ENCODE data around the gene USP44.
"Not testable (repeated sequence)": the region's sequence is repeated elsewhere in the genome, so short reads cannot be mapped to it uniquely, and the experiment has no call there.

The USP44 gene

GRCh38 chr12:95573951-95574576 is 22.8 kb upstream of the USP44 start:
- no peaks in the 10 kb centered on the region for H3K27me3 ChIP-seq (ENCODE audit: control insufficient read depth, insufficient read depth, low read length)
- H3K4me3 ChIP-seq (ENCODE audit: low read depth, low read length) = peak overlapping the region; percentile 52
- H3K4me1 ChIP-seq (ENCODE audit: control insufficient read depth, insufficient read depth, low read length) = peaks cover 33% of the 10 kb centered on the region
- H3K9ac ChIP-seq (ENCODE audit: low read depth, low read length) = peak overlapping the region; percentile 76
- no peaks in the 10 kb centered on the region for H3K36me3 ChIP-seq (ENCODE audit: control insufficient read depth, insufficient read depth, low read length)
- H3K27ac ChIP-seq (ENCODE audit: low read depth, low read length) = peak overlapping the region; percentile 97
- no peaks in the 10 kb centered on the region for H3K9me3 ChIP-seq (ENCODE audit: control insufficient read depth, insufficient read depth, low read length)

GRCh38 chr12:95571369-95571768 is 20.1 kb upstream of the USP44 start:
- Histone ChIP-seq H3K27me3 (ENCODE audit: control insufficient read depth, insufficient read depth, low read length) (no peaks in the 10 kb centered on the region), H3K9ac (ENCODE audit: low read depth, low read length) (no peak overlapping the region), H3K36me3 (ENCODE audit: control insufficient read depth, insufficient read depth, low read length) (no peaks in the 10 kb centered on the region), H3K27ac (ENCODE audit: low read depth, low read length) (peak overlapping the region; percentile 20), H3K9me3 (ENCODE audit: control insufficient read depth, insufficient read depth, low read length) (no peaks in the 10 kb centered on the region), H3K4me3 (ENCODE audit: low read depth, low read length) (no peak overlapping the region), H3K4me1 (ENCODE audit: control insufficient read depth, insufficient read depth, low read length) (peaks cover 39% of the 10 kb centered on the region)

- H3K36me3 ChIP-seq (ENCODE audit: control insufficient read depth, insufficient read depth, low read length); H3K9me3 ChIP-seq (ENCODE audit: control insufficient read depth, insufficient read depth, low read length); H3K27me3 ChIP-seq (ENCODE audit: control insufficient read depth, insufficient read depth, low read length); H3K27ac ChIP-seq (ENCODE audit: low read depth, low read length); H3K4me3 ChIP-seq (ENCODE audit: low read depth, low read length); H3K9ac ChIP-seq (ENCODE audit: low read depth, low read length): not testable (repeated sequence)
- H3K4me1 ChIP-seq (ENCODE audit: control insufficient read depth, insufficient read depth, low read length) = peaks cover 15% of the 10 kb centered on the region
Observed at GRCh38 chr12:95568045-95568444, 16.8 kb upstream of the USP44 start.

GRCh38 chr12:95557625-95558024 is 6.3 kb upstream of the USP44 start:
- Histone ChIP-seq H3K27me3 (ENCODE audit: control insufficient read depth, insufficient read depth, low read length) (no peaks in the 10 kb centered on the region), H3K4me1 (ENCODE audit: control insufficient read depth, insufficient read depth, low read length) (peaks cover 15% of the 10 kb centered on the region), H3K27ac (ENCODE audit: low read depth, low read length) (no peak overlapping the region), H3K36me3 (ENCODE audit: control insufficient read depth, insufficient read depth, low read length) (peaks cover 20% of the 10 kb centered on the region), H3K9me3 (ENCODE audit: control insufficient read depth, insufficient read depth, low read length) (no peaks in the 10 kb centered on the region), H3K9ac (ENCODE audit: low read depth, low read length) (no peak overlapping the region), H3K4me3 (ENCODE audit: low read depth, low read length) (no peak overlapping the region)

GRCh38 chr12:95554532-95555071 is 3.3 kb upstream of the USP44 start:
- H3K27me3 ChIP-seq (ENCODE audit: control insufficient read depth, insufficient read depth, low read length) = no peaks in the 10 kb centered on the region
- no peak overlapping the region for H3K27ac ChIP-seq (ENCODE audit: low read depth, low read length)
- no peak overlapping the region for H3K9ac ChIP-seq (ENCODE audit: low read depth, low read length)
- H3K4me3 ChIP-seq (ENCODE audit: low read depth, low read length) = no peak overlapping the region
- H3K9me3 ChIP-seq (ENCODE audit: control insufficient read depth, insufficient read depth, low read length) = no peaks in the 10 kb centered on the region
- peaks cover 14% of the 10 kb centered on the region for H3K36me3 ChIP-seq (ENCODE audit: control insufficient read depth, insufficient read depth, low read length)
- H3K4me1 ChIP-seq (ENCODE audit: control insufficient read depth, insufficient read depth, low read length) = peaks cover 24% of the 10 kb centered on the region

GRCh38 chr12:95553197-95553943 is 2.1 kb upstream of the USP44 start:
- no peak overlapping the region for H3K27ac ChIP-seq (ENCODE audit: low read depth, low read length)
- no peak overlapping the region for H3K9ac ChIP-seq (ENCODE audit: low read depth, low read length)
- H3K36me3 ChIP-seq (ENCODE audit: control insufficient read depth, insufficient read depth, low read length) = peaks cover 14% of the 10 kb centered on the region

GRCh38 chr12:95551913-95552516 is 739 bp upstream of the USP44 start:
- H3K9ac ChIP-seq (ENCODE audit: low read depth, low read length) = peak overlapping the region; percentile 74
- peaks cover 3% of the 10 kb centered on the region; the same call in 1 of the 2 replicates for H3K36me3 ChIP-seq (ENCODE audit: control insufficient read depth, insufficient read depth, low read length)
- no peaks in the 10 kb centered on the region for H3K27me3 ChIP-seq (ENCODE audit: control insufficient read depth, insufficient read depth, low read length)
- H3K27ac ChIP-seq (ENCODE audit: low read depth, low read length) = peak overlapping the region; percentile 98
- peaks cover 24% of the 10 kb centered on the region for H3K4me1 ChIP-seq (ENCODE audit: control insufficient read depth, insufficient read depth, low read length)
- H3K9me3 ChIP-seq (ENCODE audit: control insufficient read depth, insufficient read depth, low read length) = no peaks in the 10 kb centered on the region
- H3K4me3 ChIP-seq (ENCODE audit: low read depth, low read length) = peak overlapping the region; percentile 74

More at GRCh38 chr12:95553197-95553943, 2.1 kb upstream of the USP44 start:
- Histone ChIP-seq H3K4me1 (ENCODE audit: control insufficient read depth, insufficient read depth, low read length) (peaks cover 24% of the 10 kb centered on the region), H3K4me3 (ENCODE audit: low read depth, low read length) (no peak overlapping the region), H3K27me3 (ENCODE audit: control insufficient read depth, insufficient read depth, low read length) (no peaks in the 10 kb centered on the region), H3K9me3 (ENCODE audit: control insufficient read depth, insufficient read depth, low read length) (no peaks in the 10 kb centered on the region)

- Histone ChIP-seq H3K27ac (ENCODE audit: low read depth, low read length) (peak overlapping the region; percentile 98), H3K9me3 (ENCODE audit: control insufficient read depth, insufficient read depth, low read length) (no peaks in the 10 kb centered on the region), H3K27me3 (ENCODE audit: control insufficient read depth, insufficient read depth, low read length) (no peaks in the 10 kb centered on the region), H3K4me1 (ENCODE audit: control insufficient read depth, insufficient read depth, low read length) (peaks cover 38% of the 10 kb centered on the region), H3K4me3 (ENCODE audit: low read depth, low read length) (peak overlapping the region; percentile 74), H3K36me3 (ENCODE audit: control insufficient read depth, insufficient read depth, low read length) (peaks cover 7% of the 10 kb centered on the region; the same call in 1 of the 2 replicates), H3K9ac (ENCODE audit: low read depth, low read length) (peak overlapping the region; percentile 85)
Observed at GRCh38 chr12:95549392-95550084, 1.7 kb downstream of the USP44 start.

GRCh38 chr12:95548539-95549391 is 2.5 kb downstream of the USP44 start:
- peak overlapping the region; percentile 85 for H3K9ac ChIP-seq (ENCODE audit: low read depth, low read length)
- no peaks in the 10 kb centered on the region for H3K9me3 ChIP-seq (ENCODE audit: control insufficient read depth, insufficient read depth, low read length)
- peaks cover 37% of the 10 kb centered on the region for H3K4me1 ChIP-seq (ENCODE audit: control insufficient read depth, insufficient read depth, low read length)
- H3K36me3 ChIP-seq (ENCODE audit: control insufficient read depth, insufficient read depth, low read length) = peaks cover 7% of the 10 kb centered on the region; the same call in 1 of the 2 replicates
- peak overlapping the region; percentile 74 for H3K4me3 ChIP-seq (ENCODE audit: low read depth, low read length)
- H3K27ac ChIP-seq (ENCODE audit: low read depth, low read length) = peak overlapping the region; percentile 98
- no peaks in the 10 kb centered on the region for H3K27me3 ChIP-seq (ENCODE audit: control insufficient read depth, insufficient read depth, low read length)

GRCh38 chr12:95548056-95548538 is 3.2 kb downstream of the USP44 start:
- Histone ChIP-seq H3K9me3 (ENCODE audit: control insufficient read depth, insufficient read depth, low read length) (no peaks in the 10 kb centered on the region), H3K9ac (ENCODE audit: low read depth, low read length) (peak overlapping the region; percentile 85), H3K4me3 (ENCODE audit: low read depth, low read length) (peak overlapping the region; percentile 74), H3K27me3 (ENCODE audit: control insufficient read depth, insufficient read depth, low read length) (no peaks in the 10 kb centered on the region), H3K36me3 (ENCODE audit: control insufficient read depth, insufficient read depth, low read length) (peaks cover 7% of the 10 kb centered on the region; the same call in 1 of the 2 replicates), H3K4me1 (ENCODE audit: control insufficient read depth, insufficient read depth, low read length) (peaks cover 37% of the 10 kb centered on the region), H3K27ac (ENCODE audit: low read depth, low read length) (peak overlapping the region; percentile 98)

Data from HUES48 (cell line).